ENCODE measurements around the gene ST6GALNAC4.

ST6GALNAC4 gene

GRCh38 chr9:127945942-127946341 lies 29.1 kb upstream of the ST6GALNAC4 start:
- FAIRE-seq: no peak

- no peak for FAIRE-seq
Observed at GRCh38 chr9:127945338-127945737, 28.5 kb upstream of the ST6GALNAC4 start.

- no peak for FAIRE-seq
Observed at GRCh38 chr9:127944586-127945218, 27.9 kb upstream of the ST6GALNAC4 start.

GRCh38 chr9:127943731-127944144 lies 26.9 kb upstream of the ST6GALNAC4 start:
- FAIRE-seq: no peak

GRCh38 chr9:127943011-127943662 lies 26.3 kb upstream of the ST6GALNAC4 start:
- no peak for FAIRE-seq

GRCh38 chr9:127942216-127943010 lies 25.6 kb upstream of the ST6GALNAC4 start:
- FAIRE-seq: no peak

- FAIRE-seq: no peak
Observed at GRCh38 chr9:127941961-127942215, 25.0 kb upstream of the ST6GALNAC4 start.

- no peak for FAIRE-seq
Observed at GRCh38 chr9:127941062-127941960, 24.5 kb upstream of the ST6GALNAC4 start.

GRCh38 chr9:127940593-127940992 lies 23.8 kb upstream of the ST6GALNAC4 start:
- no peak for FAIRE-seq

- no peak for FAIRE-seq
Observed at GRCh38 chr9:127938298-127938690, 21.5 kb upstream of the ST6GALNAC4 start.

- no peak for FAIRE-seq
Observed at GRCh38 chr9:127937388-127938297, 20.8 kb upstream of the ST6GALNAC4 start, which contains the start of gene DPM2. Gene DPM2 (minus strand): TSS chr9:127937854. CDS start chr9:127937820, 34 bp downstream.

GRCh38 chr9:127937056-127937387 lies 20.2 kb upstream of the ST6GALNAC4 start:
- FAIRE-seq: no peak

- FAIRE-seq: no peak
Observed at GRCh38 chr9:127936347-127936852, 19.6 kb upstream of the ST6GALNAC4 start.

GRCh38 chr9:127935765-127936221 lies 19.0 kb upstream of the ST6GALNAC4 start:
- no peak for FAIRE-seq

GRCh38 chr9:127934986-127935385 lies 18.1 kb upstream of the ST6GALNAC4 start:
- FAIRE-seq: no peak

GRCh38 chr9:127934248-127934647 lies 17.4 kb upstream of the ST6GALNAC4 start:
- no peak for FAIRE-seq

GRCh38 chr9:127931092-127931881 lies 14.4 kb upstream of the ST6GALNAC4 start:
- FAIRE-seq: no peak

GRCh38 chr9:127930231-127931091 lies 13.6 kb upstream of the ST6GALNAC4 start, which contains the start of gene PIP5KL1:
Gene PIP5KL1 (minus strand): TSS chr9:127930777. CDS start chr9:127930752, 25 bp downstream.
- no peak for FAIRE-seq

GRCh38 chr9:127929625-127929979 lies 12.8 kb upstream of the ST6GALNAC4 start:
- no peak for FAIRE-seq
